ENCODE measurements around the gene ZNF782. TPM values are rescaled to one million over a fixed set of nuclear protein-coding genes. Genes with fewer than 3 reads are reported as not detected.

The ZNF782 gene
- total and polyA plus RNA-seq, 2 of the 8 experiments (the other 6 are each of a cell fraction or from before 2014, with no cell fraction given), result 1.4 to 7.4 TPM

DNA sequence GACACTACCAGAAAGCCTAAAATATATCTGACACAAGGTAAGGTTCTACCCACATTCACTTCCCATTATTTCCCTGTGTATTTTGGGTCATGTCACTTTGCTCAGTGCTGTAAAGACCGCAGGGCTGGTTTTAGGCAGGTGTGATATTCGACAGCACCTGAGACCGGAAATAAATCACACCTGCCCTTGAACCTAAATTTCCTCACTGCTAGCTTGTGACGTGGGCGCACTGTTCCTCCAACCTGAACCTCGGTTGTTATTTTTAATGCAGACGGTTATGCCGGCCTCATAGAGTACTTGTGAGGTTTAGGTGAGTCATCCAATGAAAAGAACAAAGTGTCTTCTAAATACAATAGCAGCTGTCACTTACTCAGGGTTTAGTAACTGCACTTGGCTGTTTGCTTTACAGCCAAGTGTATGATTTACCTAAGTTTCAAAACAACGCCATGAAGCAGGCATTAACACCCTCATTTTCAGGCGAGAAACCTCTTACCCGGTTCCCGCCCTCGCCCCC lies 20.7 kb upstream of the ZNF782 start:
- Histone ChIP-seq H3K4me3 (ENCODE audit: extremely low read depth in 1 of 4, insufficient read depth in 2 of 4, low read depth in 3 of 4, low read length in 4 of 4) (peak overlapping the region; percentile 46 to 68 (median 65); a peak in 5 of 8 replicates), H3K4me1 (replicated peaks in 1 of 4; ENCODE audit: control insufficient read depth in 3 of 4, insufficient read depth in 4 of 4, low read length in 3 of 4) (peaks cover 0 to 6% (median 1%) of the 10 kb centered on the region in 4 experiments; a peak in 2 of 7 replicates), H2BK12ac (ENCODE audit: low read depth, low read length) (no peak overlapping the region), H3K4me2 (ENCODE audit: insufficient read depth in 1 of 2, low read depth in 2 of 2, low read length in 2 of 2) (peak overlapping the region; percentile 52 to 74), H2BK5ac (ENCODE audit: low read depth, low read length) (no peak overlapping the region), H2AK5ac (ENCODE audit: low read depth, low read length) (no peak overlapping the region), H2BK15ac (ENCODE audit: low read length) (no peak overlapping the region), H3K79me2 (ENCODE audit: control insufficient read depth in 1 of 2, insufficient read depth in 2 of 2, low read length in 2 of 2) (no peaks in the 10 kb centered on the region), H2BK20ac (ENCODE audit: low read length) (no peak overlapping the region), H4K5ac (ENCODE audit: insufficient read length, low read depth, low read length) (no peak overlapping the region), H3K18ac (ENCODE audit: extremely low read depth, low read length) (0 out of 2 replicates have a peak overlapping the region, but pooled peaks have one; percentile 51), H3K4ac (replicated peaks; ENCODE audit: insufficient read length, low read depth, low read length) (no peak overlapping the region), H3K23ac (ENCODE audit: insufficient read length) (no peak overlapping the region), H3K79me1 (ENCODE audit: low read depth, low read length) (no peaks in the 10 kb centered on the region), H2BK120ac (replicated peaks; ENCODE audit: low read depth, low read length) (no peak overlapping the region), H3K23me2 (ENCODE audit: low read depth, low read length) (peaks cover 2% of the 10 kb centered on the region; the same call in 1 of the 2 replicates), H3K27ac (ENCODE audit: low read depth, low read length) (no peak overlapping the region), H3K9me3 (ENCODE audit: insufficient read depth in 2 of 2, low read depth in 1 of 2, low read length in 1 of 2) (no peaks in the 10 kb centered on the region), H4K8ac (ENCODE audit: extremely low read depth, insufficient read depth, low read length) (peak overlapping the region; percentile 81; the same call in 1 of the 2 replicates), H3K27me3 (replicated peaks in 1 of 4; ENCODE audit: control insufficient read depth in 3 of 4, extremely low read depth in 1 of 4, insufficient read depth in 3 of 4, low read length in 3 of 4) (0 out of 7 replicates have a peak, but pooled peaks cover 0 to 8% (median 2%) of the 10 kb centered on the region in 4 experiments), H2AFZ (ENCODE audit: low read length) (peak overlapping the region; percentile 69; the same call in 1 of the 2 replicates), H3K56ac (replicated peaks; ENCODE audit: insufficient read length, low read depth, low read length) (no peak overlapping the region), H4K20me1 (replicated peaks in 1 of 2; ENCODE audit: control insufficient read depth in 1 of 2, insufficient read depth in 2 of 2, low read length in 2 of 2) (no peaks in the 10 kb centered on the region), H3K9ac (replicated peaks in 1 of 4; ENCODE audit: extremely low read depth in 1 of 4, low read depth in 3 of 4, low read length in 3 of 4) (no peak overlapping the region), H3K36me3 (ENCODE audit: control insufficient read depth in 2 of 4, insufficient read depth in 4 of 4, low read length in 3 of 4) (no peaks in the 10 kb centered on the region), H3K14ac (ENCODE audit: insufficient read length) (no peak overlapping the region), H4K91ac (replicated peaks; ENCODE audit: insufficient read length, low read length) (no peak overlapping the region)
- whole genome bisulfite sequencing, 2 experiments (ENCODE audit: extremely low coverage in 1 of 2, insufficient coverage in 1 of 2, insufficient read length in 1 of 2, insufficient replicate concordance in 2 of 2, low coverage in 1 of 2, low lambda C conversion rate in 2 of 2, missing lambda C conversion rate in 1 of 2), result 60% methylated on average over 13 of the region's 13 CpGs; no CpG with 5 or more reads in 1 of the 2 experiments
- POLR2A ChIA-PET (ENCODE audit: partially characterized antibody), result interaction anchor here (0.6 to 1.7 kb wide), 7 partner anchors 14 to 347 kb away, joined by 3 to 6 read pairs (median 3); partner anchors contain the start of gene ZNF782
- CTCF ChIA-PET (ENCODE audit: partially characterized antibody), result interaction anchor here (0.6 to 6.0 kb wide), 15 partner anchors 8 to 1412 kb away, joined by 3 to 93 read pairs (median 4); no protein-coding TSS in a partner anchor
- DNase-seq (ENCODE audit: low read depth in 1 of 2, low spot score in 2 of 2), result no peak
- no peak for FAIRE-seq
